ENCODE data around the gene NCOA6.
"Not testable (repeated sequence)": the region's sequence is repeated elsewhere in the genome, so short reads cannot be mapped to it uniquely, and the experiment has no call there.

NCOA6 gene

GRCh38 chr20:34717230-34718095, 108.0 kb downstream of the NCOA6 start:
- DNase-seq, result no peak

- no peak for DNase-seq
These were observed 108.6 kb downstream of the NCOA6 start for GRCh38 chr20:34716921-34717229.

GRCh38 chr20:34715384-34715783, 110.1 kb downstream of the NCOA6 start:
- DNase-seq, result no peak

- DNase-seq, result not testable (repeated sequence)
These were observed 111.4 kb downstream of the NCOA6 start for GRCh38 chr20:34713944-34714515.

GRCh38 chr20:34713194-34713943, 112.1 kb downstream of the NCOA6 start:
- peak; percentile 92 for DNase-seq

GRCh38 chr20:34712525-34713192, 112.8 kb downstream of the NCOA6 start:
- DNase-seq, result no peak

- DNase-seq, result no peak
These were observed 113.5 kb downstream of the NCOA6 start for GRCh38 chr20:34711813-34712430.

- peak; percentile 80 for DNase-seq
These were observed 114.4 kb downstream of the NCOA6 start for GRCh38 chr20:34710861-34711574.

GRCh38 chr20:34710568-34710839, 114.9 kb downstream of the NCOA6 start:
- DNase-seq, result no peak

- peak; percentile 57 for DNase-seq
These were observed 115.5 kb downstream of the NCOA6 start for GRCh38 chr20:34709831-34710567.

GRCh38 chr20:34709044-34709830, 116.2 kb downstream of the NCOA6 start:
- peak; percentile 34 for DNase-seq

- peak; percentile 25 for DNase-seq
These were observed 116.8 kb downstream of the NCOA6 start for GRCh38 chr20:34708621-34709043.

- DNase-seq, result no peak
These were observed 118.3 kb downstream of the NCOA6 start for GRCh38 chr20:34706912-34707784.

GRCh38 chr20:34706302-34706875, 119.1 kb downstream of the NCOA6 start:
- DNase-seq, result no peak

GRCh38 chr20:34705397-34706301, 119.8 kb downstream of the NCOA6 start:
- peak; percentile 21 for DNase-seq

- no peak for DNase-seq
These were observed 120.4 kb downstream of the NCOA6 start for GRCh38 chr20:34705008-34705396.

GRCh38 chr20:34704177-34705007, 121.1 kb downstream of the NCOA6 start, which contains the start of gene TP53INP2:
Gene TP53INP2 (plus strand): TSS chr20:34704344. CDS start chr20:34708740, 4,396 bp downstream.
- peak; percentile 75 for DNase-seq
